Liver (tissue), 3 donors: ENCODE results near the gene KIT.

Experiments used
- ATF3 ChIP-seq: IDR thresholded peaks from 2 replicates; pipeline ENCODE4 v1.6.1; 2016; ENCODE audit warnings: antibody characterized with exemption
- CTCF ChIP-seq: fragments of 150-350 bp; IDR thresholded peaks from 2 replicates; pipeline ENCODE4 v1.5.1; 2017; ENCODE audit warnings: improper control_type of control experiment, low read depth, low read length; ENCODE audit not compliant: missing input control
- EGR1 ChIP-seq, 2 donors: IDR thresholded peaks; 2 replicates each; pipeline ENCODE4 v1.6.1; 2016 to 2018; ENCODE audit warnings: antibody characterized with exemption in 2 of 2, low read depth in 2 of 2
- GABPA ChIP-seq, 2 donors: IDR thresholded peaks in 1 of 2; conservative IDR thresholded peaks in 1 of 2; 2 replicates each; pipeline ENCODE4 v1.6.1; 2016; ENCODE audit warnings: antibody characterized with exemption in 2 of 2, mild to moderate bottlenecking in 1 of 2, moderate library complexity in 1 of 2
- HNF4A ChIP-seq, 2 donors: conservative IDR thresholded peaks; 2 replicates each; pipeline ENCODE4 v1.6.1; 2016; ENCODE audit warnings: antibody characterized with exemption in 2 of 2, mild to moderate bottlenecking in 2 of 2
- JUND ChIP-seq, 2 donors: IDR thresholded peaks; 2 replicates each; pipeline ENCODE4 v1.6.1; 2016; ENCODE audit warnings: antibody characterized with exemption in 2 of 2
- MAX ChIP-seq: IDR thresholded peaks from 2 replicates; pipeline ENCODE4 v1.6.1; 2016; ENCODE audit warnings: antibody characterized with exemption
- NR2F2 ChIP-seq: IDR thresholded peaks from 2 replicates; pipeline ENCODE4 v1.6.1; 2016; ENCODE audit warnings: antibody characterized with exemption
- RAD21 ChIP-seq, 2 donors: IDR thresholded peaks; 2 replicates each; pipeline ENCODE4 v1.6.1; 2016; ENCODE audit warnings: antibody characterized with exemption in 2 of 2, mild to moderate bottlenecking in 2 of 2
- REST ChIP-seq: IDR thresholded peaks from 2 replicates; pipeline ENCODE4 v1.6.1; 2016; ENCODE audit warnings: antibody characterized with exemption, mild to moderate bottlenecking
- SP1 ChIP-seq: IDR thresholded peaks from 2 replicates; pipeline ENCODE4 v1.6.1; 2018; ENCODE audit warnings: antibody characterized with exemption, mild to moderate bottlenecking
- TAF1 ChIP-seq: conservative IDR thresholded peaks from 2 replicates; pipeline ENCODE4 v1.6.1; 2016; ENCODE audit warnings: antibody characterized with exemption, mild to moderate bottlenecking
- YY1 ChIP-seq: IDR thresholded peaks from 2 replicates; pipeline ENCODE4 v1.6.1; 2016; ENCODE audit warnings: antibody characterized with exemption, mild to moderate bottlenecking
- ZBTB33 ChIP-seq: IDR thresholded peaks from 2 replicates; pipeline ENCODE4 v1.6.1; 2016; ENCODE audit warnings: antibody characterized with exemption
- donor health status: healthy.
- donor health status: healthy.

GRCh38 chr4:54731976-54732375, 74.2 kb downstream of the KIT start:
- TF ChIP-seq CTCF = no peak
- TF ChIP-seq TAF1 = no peak
- TF ChIP-seq YY1 = no peak
- no peak for TF ChIP-seq GABPA (IDR thresholded peaks at IDR 0.05 in 1 of 2, conservative IDR thresholded peaks at IDR 0.05 in 1 of 2)
- TF ChIP-seq JUND (IDR thresholded peaks at IDR 0.05) = no peak
- no peak for TF ChIP-seq REST
- TF ChIP-seq EGR1 (IDR thresholded peaks at IDR 0.05; ENCODE audit: low read depth in 2 of 2) = no peak
- TF ChIP-seq MAX = no peak
- no peak for TF ChIP-seq ZBTB33
- TF ChIP-seq RAD21 (IDR thresholded peaks at IDR 0.05) = no peak
- no peak for TF ChIP-seq SP1
- TF ChIP-seq HNF4A (conservative IDR thresholded peaks at IDR 0.05) = no peak
- TF ChIP-seq NR2F2 = no peak
- TF ChIP-seq ATF3 = no peak
